Measurements from ENCODE around the gene TLE2. TPM values are rescaled to one million over a fixed set of nuclear protein-coding genes. Genes with fewer than 3 reads are reported as not detected.
"Not testable (repeated sequence)": the region's sequence is repeated elsewhere in the genome, so short reads cannot be mapped to it uniquely, and the experiment has no call there.

Gene TLE2
- total RNA-seq, 1 donor, result 1.7 TPM

DNA sequence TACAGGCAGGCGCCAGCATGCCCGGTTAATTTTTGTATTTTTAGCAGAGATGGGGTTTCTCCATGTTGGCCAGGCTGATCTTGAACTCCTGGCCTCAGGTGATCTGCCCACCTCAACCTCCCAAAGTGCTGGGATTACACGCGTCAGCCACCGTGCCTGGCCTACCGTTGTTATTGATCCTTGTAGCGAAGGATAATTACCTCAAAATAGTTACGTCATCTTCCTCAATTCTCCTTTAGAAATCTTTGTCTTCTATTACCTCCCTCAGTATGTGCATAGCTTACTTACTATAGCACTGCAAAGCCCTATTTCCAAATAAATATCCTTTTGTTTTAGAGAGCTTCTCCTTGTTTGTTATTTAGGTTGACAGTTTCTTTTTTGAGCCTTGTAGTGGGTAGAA lies 61.1 kb downstream of the TLE2 start:
- no peak for DNase-seq (ENCODE audit: low read depth)
- H3K4me3 ChIP-seq (ENCODE audit: low read depth, low read length), result no peak overlapping the region
- no peak for TF ChIP-seq CTCF (IDR thresholded peaks at IDR 0.05; ENCODE audit: insufficient read depth, low read depth, low read length)

- TF ChIP-seq CTCF (IDR thresholded peaks at IDR 0.05; ENCODE audit: insufficient read depth, low read depth, low read length), result no peak
- DNase-seq (ENCODE audit: low read depth), result no peak
- H3K4me3 ChIP-seq (ENCODE audit: low read depth, low read length), result no peak overlapping the region
Measured at GRCh38 chr19:2964874-2965273, 64.2 kb downstream of the TLE2 start.

GRCh38 chr19:2963631-2964030 lies 65.4 kb downstream of the TLE2 start:
- DNase-seq (ENCODE audit: low read depth); H3K4me3 ChIP-seq (ENCODE audit: low read depth, low read length): not testable (repeated sequence)

GRCh38 chr19:2963122-2963521 lies 66.0 kb downstream of the TLE2 start:
- no peak for TF ChIP-seq CTCF (IDR thresholded peaks at IDR 0.05; ENCODE audit: insufficient read depth, low read depth, low read length)
- DNase-seq (ENCODE audit: low read depth), result no peak
- no peak overlapping the region for H3K4me3 ChIP-seq (ENCODE audit: low read depth, low read length)

GRCh38 chr19:2962018-2962670 lies 66.9 kb downstream of the TLE2 start:
- TF ChIP-seq CTCF (IDR thresholded peaks at IDR 0.05; ENCODE audit: insufficient read depth, low read depth, low read length), result peak; percentile 72
- no peak overlapping the region for H3K4me3 ChIP-seq (ENCODE audit: low read depth, low read length)
- DNase-seq (ENCODE audit: low read depth), result peak; percentile 82

GRCh38 chr19:2960120-2960519 lies 69.0 kb downstream of the TLE2 start:
- no peak overlapping the region for H3K4me3 ChIP-seq (ENCODE audit: low read depth, low read length)
- no peak for TF ChIP-seq CTCF (IDR thresholded peaks at IDR 0.05; ENCODE audit: insufficient read depth, low read depth, low read length)
- DNase-seq (ENCODE audit: low read depth), result no peak

- TF ChIP-seq CTCF (IDR thresholded peaks at IDR 0.05; ENCODE audit: insufficient read depth, low read depth, low read length), result no peak
- no peak overlapping the region for H3K4me3 ChIP-seq (ENCODE audit: low read depth, low read length)
- no peak for DNase-seq (ENCODE audit: low read depth)
Measured at GRCh38 chr19:2957160-2957559, 71.9 kb downstream of the TLE2 start.

All from fibroblast of villous mesenchyme (primary cell).